ENCODE results near the gene TMED9.

- TF ChIP-seq CTCF (IDR thresholded peaks at IDR 0.05; ENCODE audit: borderline replicate concordance, extremely low read depth, low read length, poor library complexity, severe bottlenecking) (no peak), EZH2 (IDR thresholded peaks at IDR 0.05; ENCODE audit: borderline replicate concordance, low read depth, low read length, severe bottlenecking) (no peak)
Measured at GRCh38 chr5:177578316-177578715, 13.7 kb upstream of the TMED9 start.
